Measurements from ENCODE around the gene CELF1.
"Not testable (repeated sequence)": the region's sequence is repeated elsewhere in the genome, so short reads cannot be mapped to it uniquely, and the experiment has no call there.

The CELF1 gene

GRCh38 chr11:47573321-47573720 lies 20.4 kb upstream of the CELF1 start:
- no peak for DNase-seq (ENCODE audit: low spot score)

- DNase-seq (ENCODE audit: low spot score) = no peak
Observed at GRCh38 chr11:47572715-47573255, 19.9 kb upstream of the CELF1 start.

- no peak for DNase-seq (ENCODE audit: low spot score)
Observed at GRCh38 chr11:47571895-47572294, 19.0 kb upstream of the CELF1 start.

GRCh38 chr11:47571357-47571729 lies 18.4 kb upstream of the CELF1 start:
- DNase-seq (ENCODE audit: low spot score) = no peak

GRCh38 chr11:47570651-47571356 lies 17.9 kb upstream of the CELF1 start:
- no peak for DNase-seq (ENCODE audit: low spot score)

- DNase-seq (ENCODE audit: low spot score) = no peak
Observed at GRCh38 chr11:47569646-47570045, 16.7 kb upstream of the CELF1 start.

GRCh38 chr11:47566149-47566698 lies 13.3 kb upstream of the CELF1 start:
- DNase-seq (ENCODE audit: low spot score) = no peak

- no peak for DNase-seq (ENCODE audit: low spot score)
Observed at GRCh38 chr11:47565340-47566148, 12.6 kb upstream of the CELF1 start, which contains the start of gene PTPMT1. TSS of gene PTPMT1 (plus strand) at chr11:47565599. CDS start at chr11:47565623, 24 bp downstream.

- DNase-seq (ENCODE audit: low spot score) = no peak
Observed at GRCh38 chr11:47564933-47565339, 12.0 kb upstream of the CELF1 start.

- DNase-seq (ENCODE audit: low spot score) = not testable (repeated sequence)
Observed at GRCh38 chr11:47564366-47564765, 11.4 kb upstream of the CELF1 start.

- DNase-seq (ENCODE audit: low spot score) = not testable (repeated sequence)
Observed at GRCh38 chr11:47562393-47562792, 9.5 kb upstream of the CELF1 start.

- no peak for DNase-seq (ENCODE audit: low spot score)
Observed at GRCh38 chr11:47560426-47560825, 7.5 kb upstream of the CELF1 start.

GRCh38 chr11:47558695-47559094 lies 5.8 kb upstream of the CELF1 start:
- DNase-seq (ENCODE audit: low spot score) = no peak

- DNase-seq (ENCODE audit: low spot score) = not testable (repeated sequence)
Observed at GRCh38 chr11:47557004-47557403, 4.1 kb upstream of the CELF1 start.

GRCh38 chr11:47553406-47553743 lies 443 bp upstream of the CELF1 start:
- no peak for DNase-seq (ENCODE audit: low spot score)

- no peak for DNase-seq (ENCODE audit: low spot score)
Observed at GRCh38 chr11:47552056-47552565, 821 bp downstream of the CELF1 start.

GRCh38 chr11:47551086-47551485 lies 1.8 kb downstream of the CELF1 start:
- no peak for DNase-seq (ENCODE audit: low spot score)

GRCh38 chr11:47550288-47551047 lies 2.5 kb downstream of the CELF1 start:
- no peak for DNase-seq (ENCODE audit: low spot score)

GRCh38 chr11:47546274-47546673 lies 6.7 kb downstream of the CELF1 start:
- DNase-seq (ENCODE audit: low spot score) = not testable (repeated sequence)

GRCh38 chr11:47545298-47545697 lies 7.6 kb downstream of the CELF1 start:
- no peak for DNase-seq (ENCODE audit: low spot score)

GRCh38 chr11:47541070-47541469 lies 11.9 kb downstream of the CELF1 start:
- no peak for DNase-seq (ENCODE audit: low spot score)

GRCh38 chr11:47539681-47540039 lies 13.3 kb downstream of the CELF1 start:
- no peak for DNase-seq (ENCODE audit: low spot score)

Measured in putamen (tissue), 1 donor.